ENCODE data around the gene SLCO2A1. TPM values are rescaled to one million over a fixed set of nuclear protein-coding genes. Genes with fewer than 3 reads are reported as not detected.

Gene SLCO2A1
- total RNA-seq, 4 donors from 2014 or later: 8.4 to 68.5 (median 22.7) TPM

DNA sequence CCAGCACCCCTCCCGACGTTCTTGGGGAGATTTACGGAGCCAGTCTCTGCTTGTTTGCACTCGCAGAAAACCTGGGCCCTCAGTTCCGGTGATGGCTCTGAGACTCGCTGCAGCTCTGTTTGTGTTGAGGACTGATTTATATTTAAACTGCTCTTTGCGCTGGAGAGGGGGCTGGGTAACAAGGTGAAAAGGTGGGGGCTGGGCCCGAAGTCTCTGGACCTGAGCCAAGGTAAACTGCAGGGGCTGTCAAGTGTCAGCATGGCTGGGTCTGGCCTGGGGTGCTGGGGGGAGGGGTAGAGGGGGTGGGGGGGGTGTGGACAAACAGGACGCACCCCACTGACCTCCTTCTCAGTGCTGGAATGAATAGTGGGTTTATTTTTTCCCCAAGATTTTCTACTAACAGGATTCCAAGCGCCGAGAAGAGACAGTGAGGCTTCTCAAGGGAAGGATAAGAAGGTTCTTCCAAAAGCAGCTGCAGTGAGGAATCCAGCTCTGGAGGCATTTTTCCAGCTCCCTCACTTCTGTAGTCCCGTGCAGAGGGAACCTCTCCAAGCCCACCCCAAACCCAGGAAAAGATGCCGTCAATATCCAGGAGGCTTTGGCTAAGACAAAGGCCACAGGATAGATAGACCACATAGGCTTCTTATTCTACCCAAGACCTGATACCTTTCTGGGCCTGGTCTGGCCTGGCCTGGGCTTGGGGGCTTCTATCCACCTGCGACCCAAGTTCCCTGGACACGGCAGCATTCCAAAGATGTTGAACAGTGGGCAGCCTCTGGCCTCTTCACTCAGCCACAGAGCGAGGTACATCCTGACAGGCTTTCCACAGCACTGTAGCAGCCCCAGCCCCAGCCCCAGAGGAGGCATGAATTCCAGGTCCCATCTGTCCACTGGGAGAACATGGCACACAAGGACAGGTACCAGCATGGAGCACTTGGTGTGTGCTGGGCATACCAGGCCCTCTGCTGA, 938 bp upstream of the SLCO2A1 start:
- H3K4me3 ChIP-seq: peak overlapping the region in 2 of 4 donors; percentile 54 to 64
- intact Hi-C loops (cut with DNase I; ENCODE audit: low total_unique reads): no loop called here

DNA sequence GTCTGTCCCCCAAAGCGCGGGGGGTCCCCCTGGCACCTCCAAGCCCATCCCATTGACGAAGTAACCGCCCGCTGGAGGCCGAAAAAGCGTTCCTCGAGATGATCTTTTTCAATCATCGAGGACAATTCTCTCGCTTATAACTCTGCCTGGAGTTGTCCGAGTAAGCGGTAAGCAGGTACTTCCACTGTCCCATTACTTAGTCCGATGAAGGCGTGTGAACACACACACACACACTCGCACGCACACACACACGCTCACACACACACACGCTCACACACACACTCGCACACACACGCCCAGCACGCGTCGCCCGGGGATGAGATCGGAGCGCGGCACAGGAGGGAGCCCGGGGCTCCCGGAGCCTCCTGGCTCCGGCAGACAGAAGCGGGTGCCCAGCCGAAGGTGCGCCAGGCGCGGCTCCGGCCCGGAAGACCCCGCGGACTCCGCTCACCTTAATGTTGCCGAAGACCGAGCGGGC, 430 bp downstream of the SLCO2A1 start:
- Histone ChIP-seq H3K4me1 (peaks cover 0 to 18% (median 8%) of the 10 kb centered on the region in 4 donors), H3K9me3 (no peaks in the 10 kb centered on the region), H3K27me3 (peaks cover 47% of the 10 kb centered on the region), H3K27ac (peak overlapping the region; percentile 25 to 67 (median 47)), H3K4me3 (peak overlapping the region; percentile 44 to 64 (median 52)), H3K36me3 (no peaks in the 10 kb centered on the region)
- no peak for DNase-seq
- intact Hi-C loops (cut with DNase I; ENCODE audit: low total_unique reads): no loop called here
- 5% methylated on average over 40 of the region's 43 CpGs; no CpG with 5 or more reads in 1 of the 2 donors for WGBS, 2 donors (ENCODE audit: low coverage in 1 of 2)
- TF ChIP-seq POLR2AphosphoS5 (IDR thresholded peaks at IDR 0.05) (no peak), CTCF (IDR thresholded peaks at IDR 0.05) (no peak), POLR2A (IDR thresholded peaks at IDR 0.05) (no peak), EP300 (IDR thresholded peaks at IDR 0.05; ENCODE audit: low read depth) (no peak)
- in situ Hi-C loops (cut with MboI; ENCODE audit: low pct_ligation_motif_present in 1 of 4, low pct_unique_long_range_greater_than_20kb in 1 of 4, low sequenced_read_pairs in 3 of 4): no loop called here

More for the DNA sequence above, 938 bp upstream of the SLCO2A1 start:
- TF ChIP-seq CTCF (IDR thresholded peaks at IDR 0.05) (no peak), EP300 (IDR thresholded peaks at IDR 0.05; ENCODE audit: low read depth) (no peak), POLR2A (IDR thresholded peaks at IDR 0.05) (no peak), POLR2AphosphoS5 (IDR thresholded peaks at IDR 0.05) (no peak)
- peaks cover 47% of the 10 kb centered on the region for H3K27me3 ChIP-seq
- no peaks in the 10 kb centered on the region for H3K36me3 ChIP-seq
- in situ Hi-C loops (cut with MboI; ENCODE audit: low pct_ligation_motif_present in 1 of 4, low pct_unique_long_range_greater_than_20kb in 1 of 4, low sequenced_read_pairs in 3 of 4): no loop called here
- 33 to 40% methylated on average over 2 to 16 of the region's 16 CpGs for WGBS, 2 donors (ENCODE audit: low coverage in 1 of 2)
- DNase-seq: no peak
- peaks cover 0 to 18% (median 8%) of the 10 kb centered on the region in 4 donors for H3K4me1 ChIP-seq
- H3K27ac ChIP-seq: peak overlapping the region in 2 of 4 donors; percentile 41 to 53
- no peaks in the 10 kb centered on the region for H3K9me3 ChIP-seq

DNA sequence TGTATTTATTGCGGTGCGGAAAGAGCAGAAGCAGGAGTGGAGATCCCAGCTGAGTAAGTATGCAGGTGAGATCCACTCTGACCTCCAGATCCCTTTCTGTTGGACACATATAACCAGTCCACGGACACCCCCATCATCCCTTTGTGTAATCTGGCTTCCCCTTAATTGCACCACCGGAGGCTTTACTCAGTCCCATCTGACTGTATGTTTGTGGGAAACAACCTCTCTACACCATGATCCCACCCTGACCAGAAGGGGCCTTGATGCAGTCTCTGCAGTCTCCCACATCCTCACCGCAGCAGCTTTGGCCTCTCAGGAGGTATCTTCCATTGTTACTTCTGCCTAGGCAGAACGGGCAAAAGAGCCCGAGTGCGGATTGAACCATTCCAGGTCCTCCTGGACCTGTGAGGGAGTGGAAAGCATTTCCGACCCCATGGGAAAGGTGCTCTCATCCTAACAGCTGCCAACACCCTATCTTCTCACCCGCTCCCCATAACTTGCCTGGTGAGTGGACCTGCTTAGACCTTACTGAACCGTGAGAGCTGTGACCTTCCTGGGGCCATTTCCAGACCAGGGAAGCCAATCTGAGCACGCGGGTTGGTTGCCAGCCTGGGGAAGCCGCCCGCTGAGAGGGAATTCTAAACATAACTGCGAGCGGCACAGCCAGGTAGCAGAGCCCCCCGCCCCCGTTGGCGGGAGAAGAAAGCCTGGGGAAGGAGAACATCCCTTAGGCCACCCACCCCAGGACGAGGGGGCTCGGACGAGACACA, 1.1 kb downstream of the SLCO2A1 start:
- peaks cover 47% of the 10 kb centered on the region for H3K27me3 ChIP-seq
- WGBS, 2 donors (ENCODE audit: low coverage in 1 of 2): 60 to 94% methylated on average over 2 to 18 of the region's 23 CpGs
- peak overlapping the region in 3 of 4 donors; percentile 49 to 64 (median 54) for H3K4me3 ChIP-seq
- TF ChIP-seq CTCF (IDR thresholded peaks at IDR 0.05) (no peak), POLR2AphosphoS5 (IDR thresholded peaks at IDR 0.05) (no peak), EP300 (IDR thresholded peaks at IDR 0.05; ENCODE audit: low read depth) (no peak), POLR2A (IDR thresholded peaks at IDR 0.05) (no peak)
- peak overlapping the region in 1 of 4 donors; percentile 67 for H3K27ac ChIP-seq
- H3K9me3 ChIP-seq: no peaks in the 10 kb centered on the region
- peaks cover 0 to 18% (median 8%) of the 10 kb centered on the region in 4 donors for H3K4me1 ChIP-seq
- DNase-seq: no peak
- H3K36me3 ChIP-seq: no peaks in the 10 kb centered on the region
- intact Hi-C loops (cut with DNase I; ENCODE audit: low total_unique reads): no loop called here
- in situ Hi-C loops (cut with MboI; ENCODE audit: low pct_ligation_motif_present in 1 of 4, low pct_unique_long_range_greater_than_20kb in 1 of 4, low sequenced_read_pairs in 3 of 4): no loop called here

GRCh38 chr3:134027631-134028030, 2.1 kb downstream of the SLCO2A1 start:
- DNase-seq: no peak
- intact Hi-C loops (cut with DNase I; ENCODE audit: low total_unique reads): no loop called here
- no peaks in the 10 kb centered on the region for H3K9me3 ChIP-seq
- no peak for TF ChIP-seq POLR2AphosphoS5 (IDR thresholded peaks at IDR 0.05)
- no peak for TF ChIP-seq EP300 (IDR thresholded peaks at IDR 0.05; ENCODE audit: low read depth)
- TF ChIP-seq POLR2A (IDR thresholded peaks at IDR 0.05): no peak
- no peak for TF ChIP-seq CTCF (IDR thresholded peaks at IDR 0.05)
- H3K4me1 ChIP-seq: peaks cover 0 to 18% (median 8%) of the 10 kb centered on the region in 4 donors
- H3K27me3 ChIP-seq: peaks cover 47% of the 10 kb centered on the region
- no peaks in the 10 kb centered on the region for H3K36me3 ChIP-seq
- in situ Hi-C loops (cut with MboI; ENCODE audit: low pct_ligation_motif_present in 1 of 4, low pct_unique_long_range_greater_than_20kb in 1 of 4, low sequenced_read_pairs in 3 of 4): no loop called here
- no peak overlapping the region for H3K27ac ChIP-seq
- H3K4me3 ChIP-seq: peak overlapping the region in 1 of 4 donors; percentile 64
- WGBS, 2 donors (ENCODE audit: low coverage in 1 of 2): 29 to 100% methylated on average over 1 to 2 of the region's 2 CpGs
